Islet of Langerhans (tissue), 1 donor: ENCODE measurements around the gene MSI1.
A peak's percentile ranks its signal among the peaks of the same experiment; 100 is the strongest.

ENCODE experiments used
- FAIRE-seq: peaks from one replicate; lab custom pipeline; 2011; peaks lifted over from hg19 to GRCh38; lab: Jason Lieb, UNC

Gene MSI1

GRCh38 chr12:120321382-120322202, 47.4 kb downstream of the MSI1 start:
- peak; percentile 43 for FAIRE-seq

GRCh38 chr12:120317224-120318105, 51.5 kb downstream of the MSI1 start:
- FAIRE-seq: peak; percentile 100

- FAIRE-seq: no peak
Measured at GRCh38 chr12:120316798-120317223, 52.2 kb downstream of the MSI1 start.

- FAIRE-seq: no peak
Measured at GRCh38 chr12:120314220-120314619, 54.7 kb downstream of the MSI1 start.

GRCh38 chr12:120301962-120302815, 66.8 kb downstream of the MSI1 start, which contains the start of gene SIRT4:
SIRT4 (plus strand) TSS chr12:120302321; CDS start chr12:120303562, 1,241 bp downstream.
- peak; percentile 98 for FAIRE-seq

- peak; percentile 86 for FAIRE-seq
Measured at GRCh38 chr12:120292661-120293531, 76.1 kb downstream of the MSI1 start, which contains the start of gene RNU4-1. RNU4-1 (minus strand) TSS chr12:120293237.

- no peak for FAIRE-seq
Measured at GRCh38 chr12:120292411-120292660, 76.6 kb downstream of the MSI1 start.
